K562 (cell line): ENCODE measurements around the gene FKRP. TPM values are rescaled to one million over a fixed set of nuclear protein-coding genes. Genes with fewer than 3 reads are reported as not detected.

Source experiments
- BRD4 ChIP-seq: fragments of 200-600 bp; sonication (generic); IDR thresholded peaks from 2 replicates; pipeline ENCODE4 v1.6.1; 2017; ENCODE audit warnings: inconsistent platforms
- CC2D1A ChIP-seq: fragments of 450-650 bp; IDR thresholded peaks from 2 replicates; pipeline ENCODE4 v1.6.1; 2017; ENCODE audit warnings: mild to moderate bottlenecking
- CHD1 ChIP-seq: fragments of 200-600 bp; sonication (generic); IDR thresholded peaks from one replicate; pipeline ENCODE4 v1.6.1; 2012; ENCODE audit warnings: mild to moderate bottlenecking, moderate library complexity, low read length, inconsistent platforms
- ETV5 ChIP-seq: sonication (generic); formaldehyde crosslinking; IDR thresholded peaks from 2 replicates; pipeline ENCODE4 v1.4.0; 2020; ENCODE audit warnings: low read depth, mild to moderate bottlenecking, missing genetic modification reagents
- FOXA3 ChIP-seq, 2 experiments: fragments of 450-650 bp in 1 of 2; sonication (generic) in 1 of 2; formaldehyde crosslinking; IDR thresholded peaks in 1 of 2; conservative IDR thresholded peaks in 1 of 2; 2 replicates each; pipeline versions ENCODE4 v1.4.0 to v1.8.0; 2020 to 2022; ENCODE audit warnings: mild to moderate bottlenecking in 2 of 2, missing genetic modification reagents in 1 of 2
- GTF2F1 ChIP-seq: IDR thresholded peaks from 2 replicates; pipeline ENCODE4 v1.6.1; 2011; ENCODE audit warnings: low read depth, low read length, improper control_type of control experiment
- MIER1 ChIP-seq: fragments of 450-650 bp; IDR thresholded peaks from 2 replicates; pipeline ENCODE4 v1.6.1; 2016; ENCODE audit warnings: antibody characterized with exemption, mild to moderate bottlenecking, low read depth
- MYC ChIP-seq, 2 experiments: fragments of 250-450 bp in 1 of 2; sonication (Bioruptor Pico) in 1 of 2; IDR thresholded peaks; 2 replicates each; pipeline versions ENCODE4 v1.5.1 to v1.6.1; 2012 to 2021; ENCODE audit warnings: low read depth in 2 of 2, borderline replicate concordance in 1 of 2, improper control_type of control experiment in 1 of 2, low read length in 1 of 2, mild to moderate bottlenecking in 1 of 2, moderate library complexity in 1 of 2
- NFIC ChIP-seq: fragments of 450-650 bp; IDR thresholded peaks from 2 replicates; pipeline ENCODE4 v1.6.1; 2017; ENCODE audit warnings: mild to moderate bottlenecking, inconsistent platforms
- NONO ChIP-seq, 2 experiments: fragments of 200-400 bp in 1 of 2; fragments of 450-650 bp in 1 of 2; formaldehyde crosslinking in 1 of 2; IDR thresholded peaks; 2 replicates each; pipeline ENCODE4 v1.6.1; 2017; ENCODE audit warnings: low read depth in 2 of 2, mild to moderate bottlenecking in 2 of 2, moderate library complexity in 2 of 2, low read length in 1 of 2
- POLR2H ChIP-seq: IDR thresholded peaks from 2 replicates; pipeline ENCODE4 v1.6.1; 2016; ENCODE audit warnings: missing genetic modification characterization, low read depth, mild to moderate bottlenecking, control low read depth, missing compliant biosample characterization, moderate library complexity
- SRSF1 ChIP-seq: fragments of 200-400 bp; formaldehyde crosslinking; IDR thresholded peaks from 2 replicates; pipeline ENCODE4 v1.6.1; 2017; ENCODE audit warnings: mild to moderate bottlenecking, low read depth, low read length, moderate library complexity
- TAF9B ChIP-seq: fragments of 450-650 bp; IDR thresholded peaks from 2 replicates; pipeline ENCODE4 v1.6.1; 2018; ENCODE audit warnings: mild to moderate bottlenecking; ENCODE audit not compliant: partially characterized antibody
- TEAD1 ChIP-seq, 2 experiments: fragments of 450-650 bp in 1 of 2; sonication (generic) in 1 of 2; formaldehyde crosslinking; IDR thresholded peaks; 2 replicates each; pipeline versions ENCODE4 v1.4.0 to v1.8.0; 2020 to 2022; ENCODE audit warnings: mild to moderate bottlenecking in 2 of 2, missing genetic modification reagents in 1 of 2
- TGIF2 ChIP-seq: sonication (generic); formaldehyde crosslinking; IDR thresholded peaks from 2 replicates; pipeline ENCODE4 v1.8.1; 2022; ENCODE audit warnings: mild to moderate bottlenecking, missing genetic modification reagents, moderate library complexity
- THRB ChIP-seq: fragments of 450-650 bp; formaldehyde crosslinking; conservative IDR thresholded peaks from 2 replicates; pipeline ENCODE4 v1.4.0; 2022; ENCODE audit warnings: mild to moderate bottlenecking, missing genetic modification characterization
- ZFX ChIP-seq: sonication (generic); formaldehyde crosslinking; IDR thresholded peaks from 2 replicates; pipeline ENCODE4 v1.8.0; 2022; ENCODE audit warnings: mild to moderate bottlenecking, missing genetic modification reagents, moderate library complexity
- ZNF134 ChIP-seq: fragments of 250-450 bp; sonication (Bioruptor Pico); conservative IDR thresholded peaks from 2 replicates; pipeline ENCODE4 v1.4.0; 2020
- ZNF175 ChIP-seq: fragments of 200-800 bp; sonication (Bioruptor generic); IDR thresholded peaks from 2 replicates; pipeline ENCODE4 v1.6.1; 2016; ENCODE audit warnings: low read depth, mild to moderate bottlenecking, missing genetic modification characterization, missing compliant biosample characterization
- ZNF583 ChIP-seq: fragments of 250-450 bp; sonication (Bioruptor Pico); IDR thresholded peaks from 2 replicates; pipeline ENCODE4 v1.4.0; 2020
- polyA plus RNA-seq, 8 experiments: library from polyadenylated mRNA; depleted of rRNA in 4 of 8; stranded (reverse) in 5 of 8; unstranded in 3 of 8; fragments of >200 nt; fragmentation: Nextera tagmentation in 2 of 8; fragmentation: Illumina TruSeq in 1 of 8; extraction: Ambion mirVana in 2 of 8; extraction: Trizol in 1 of 8; gene quantifications; 2 replicates each; pipeline versions ENCODE4 v1.2.1 to v1.2.3, GENCODE V29; 2011 to 2014; ENCODE audit warnings: inconsistent platforms in 1 of 8, missing spikeins in 1 of 8
- total RNA-seq, 7 experiments: library from RNA; depleted of rRNA in 6 of 7; stranded (reverse); fragments of >200 nt in 6 of 7; fragmentation: Illumina TruSeq in 2 of 7; extraction: Trizol in 2 of 7; gene quantifications; 2 replicates each; pipeline versions ENCODE4 v1.2.1 to v1.2.3, GENCODE V29; 2011 to 2021; ENCODE audit warnings: low replicate concordance in 1 of 7
- TF ChIP-seq, protein P1 (sequence below): fragments of 450-650 bp; IDR thresholded peaks from 2 replicates; pipeline ENCODE4 v1.7.1; 2018; ENCODE audit warnings: mild to moderate bottlenecking, low read depth; ENCODE audit not compliant: partially characterized antibody
- TF ChIP-seq, protein P2 (sequence below): conservative IDR thresholded peaks from 2 replicates; pipeline ENCODE4 v1.6.1; 2011; ENCODE audit warnings: low read depth, mild to moderate bottlenecking, low read length; ENCODE audit not compliant: control insufficient read depth

FKRP gene
- total and polyA plus RNA-seq, 9 of the 15 experiments (the other 6 are each of a cell fraction or from before 2014, with no cell fraction given) = 0.68 to 16.1 (median 6.5) TPM

GRCh38 chr19:46788262-46788967 is 42.6 kb downstream of the FKRP start, which contains the start of gene SLC1A5 (continued):
- TF ChIP-seq MYC (IDR thresholded peaks at IDR 0.05; ENCODE audit: low read depth, low read length) (peak; percentile 99), MYC (CRISPR knock-in tag; IDR thresholded peaks at IDR 0.05; ENCODE audit: borderline replicate concordance, low read depth) (peak; percentile 95), CC2D1A (peak; percentile 52), ZFX (CRISPR knock-in tag) (peak; percentile 52), ZNF134 (CRISPR knock-in tag) (no peak), NONO (IDR thresholded peaks at IDR 0.05; ENCODE audit: low read depth in 2 of 2, low read length in 1 of 2) (peak; percentile 80 to 85), ZNF583 (no peak), BRD4 (0 out of 2 replicates have a peak, but pooled peaks have one; percentile 56), SRSF1 (0 out of 2 replicates have a peak, but pooled peaks have one; percentile 82), TGIF2 (CRISPR knock-in tag) (peak; percentile 84; the same call in 1 of the 2 replicates), NFIC (peak; percentile 79), FOXA3 (CRISPR knock-in tag; conservative IDR thresholded peaks at IDR 0.05 in 1 of 2, IDR thresholded peaks at IDR 0.05 in 1 of 2) (peak in 1 of 2 experiments; percentile 77; a peak in 1 of 4 replicates), TEAD1 (CRISPR knock-in tag; IDR thresholded peaks at IDR 0.05) (peak in 1 of 2 experiments; percentile 74; a peak in 2 of 4 replicates), CHD1 (peak; percentile 72), THRB (0 out of 2 replicates have a peak, but pooled peaks have one; percentile 28), ZNF175 (CRISPR knock-in tag) (0 out of 2 replicates have a peak, but pooled peaks have one; percentile 28), POLR2H (tag) (peak; percentile 98), MIER1 (no peak), GTF2F1 (peak; percentile 92), TAF9B (peak; percentile 98), ETV5 (CRISPR knock-in tag) (peak; percentile 69; the same call in 1 of the 2 replicates)
- TF ChIP-seq, protein P1, sequence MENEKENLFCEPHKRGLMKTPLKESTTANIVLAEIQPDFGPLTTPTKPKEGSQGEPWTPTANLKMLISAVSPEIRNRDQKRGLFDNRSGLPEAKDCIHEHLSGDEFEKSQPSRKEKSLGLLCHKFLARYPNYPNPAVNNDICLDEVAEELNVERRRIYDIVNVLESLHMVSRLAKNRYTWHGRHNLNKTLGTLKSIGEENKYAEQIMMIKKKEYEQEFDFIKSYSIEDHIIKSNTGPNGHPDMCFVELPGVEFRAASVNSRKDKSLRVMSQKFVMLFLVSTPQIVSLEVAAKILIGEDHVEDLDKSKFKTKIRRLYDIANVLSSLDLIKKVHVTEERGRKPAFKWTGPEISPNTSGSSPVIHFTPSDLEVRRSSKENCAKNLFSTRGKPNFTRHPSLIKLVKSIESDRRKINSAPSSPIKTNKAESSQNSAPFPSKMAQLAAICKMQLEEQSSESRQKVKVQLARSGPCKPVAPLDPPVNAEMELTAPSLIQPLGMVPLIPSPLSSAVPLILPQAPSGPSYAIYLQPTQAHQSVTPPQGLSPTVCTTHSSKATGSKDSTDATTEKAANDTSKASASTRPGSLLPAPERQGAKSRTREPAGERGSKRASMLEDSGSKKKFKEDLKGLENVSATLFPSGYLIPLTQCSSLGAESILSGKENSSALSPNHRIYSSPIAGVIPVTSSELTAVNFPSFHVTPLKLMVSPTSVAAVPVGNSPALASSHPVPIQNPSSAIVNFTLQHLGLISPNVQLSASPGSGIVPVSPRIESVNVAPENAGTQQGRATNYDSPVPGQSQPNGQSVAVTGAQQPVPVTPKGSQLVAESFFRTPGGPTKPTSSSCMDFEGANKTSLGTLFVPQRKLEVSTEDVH = peak; percentile 98
- TF ChIP-seq, protein P2, sequence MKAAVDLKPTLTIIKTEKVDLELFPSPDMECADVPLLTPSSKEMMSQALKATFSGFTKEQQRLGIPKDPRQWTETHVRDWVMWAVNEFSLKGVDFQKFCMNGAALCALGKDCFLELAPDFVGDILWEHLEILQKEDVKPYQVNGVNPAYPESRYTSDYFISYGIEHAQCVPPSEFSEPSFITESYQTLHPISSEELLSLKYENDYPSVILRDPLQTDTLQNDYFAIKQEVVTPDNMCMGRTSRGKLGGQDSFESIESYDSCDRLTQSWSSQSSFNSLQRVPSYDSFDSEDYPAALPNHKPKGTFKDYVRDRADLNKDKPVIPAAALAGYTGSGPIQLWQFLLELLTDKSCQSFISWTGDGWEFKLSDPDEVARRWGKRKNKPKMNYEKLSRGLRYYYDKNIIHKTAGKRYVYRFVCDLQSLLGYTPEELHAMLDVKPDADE = peak; percentile 82
